SH-SY5Y (cell line): ENCODE data around the gene GRIFIN.

ENCODE experiments used
- GATA2 ChIP-seq: IDR thresholded peaks from 2 replicates; pipeline ENCODE4 v1.6.1; 2011; ENCODE audit warnings: mild to moderate bottlenecking, low read depth, low read length
- GATA3 ChIP-seq: IDR thresholded peaks from 2 replicates; pipeline ENCODE4 v1.6.1; 2011; ENCODE audit warnings: low read depth, mild to moderate bottlenecking, low read length, moderate library complexity

DNA sequence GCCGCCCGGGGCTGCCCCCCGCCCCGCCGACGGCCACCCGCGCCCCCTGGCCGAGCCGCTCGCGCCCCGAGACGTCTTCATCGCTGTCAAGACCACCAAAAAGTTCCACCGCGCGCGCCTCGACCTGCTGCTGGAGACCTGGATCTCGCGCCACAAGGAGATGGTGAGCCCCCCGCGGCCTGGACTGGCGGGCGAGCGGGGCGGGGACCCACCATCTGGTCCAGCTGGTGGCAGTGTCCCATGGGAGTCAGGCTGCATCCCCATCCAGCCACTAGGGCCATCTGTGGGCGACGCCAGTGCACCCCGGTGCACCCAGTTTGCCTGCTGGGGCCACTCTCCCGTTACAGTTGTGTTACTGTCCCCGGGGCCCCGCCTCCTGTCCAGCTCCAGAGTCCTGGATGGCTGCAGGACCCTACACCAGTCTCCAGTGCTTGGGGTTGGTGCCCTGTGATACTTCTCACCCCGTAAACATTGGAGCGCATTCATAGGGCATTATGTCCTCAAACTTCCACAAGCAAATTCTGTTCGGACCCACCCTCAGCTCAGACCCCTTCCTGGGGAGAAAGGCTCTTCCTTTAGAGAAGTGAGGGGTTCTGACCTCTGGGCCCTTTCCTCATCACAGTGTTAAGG lies 44.0 kb upstream of the GRIFIN start:
- no peak for TF ChIP-seq GATA2
- TF ChIP-seq GATA3 = no peak
